GM18519 (cell line): Measurements from ENCODE around the gene CTU2.

Source experiments
- ATAC-seq: cut with Tn5 transposase; IDR thresholded peaks from one replicate; pipeline ENCODE4 v1.9.1; 2021; ENCODE audit warnings: mild to moderate bottlenecking, moderate library complexity; ENCODE audit not compliant: unreplicated experiment, low FRiP score

The CTU2 gene

DNA sequence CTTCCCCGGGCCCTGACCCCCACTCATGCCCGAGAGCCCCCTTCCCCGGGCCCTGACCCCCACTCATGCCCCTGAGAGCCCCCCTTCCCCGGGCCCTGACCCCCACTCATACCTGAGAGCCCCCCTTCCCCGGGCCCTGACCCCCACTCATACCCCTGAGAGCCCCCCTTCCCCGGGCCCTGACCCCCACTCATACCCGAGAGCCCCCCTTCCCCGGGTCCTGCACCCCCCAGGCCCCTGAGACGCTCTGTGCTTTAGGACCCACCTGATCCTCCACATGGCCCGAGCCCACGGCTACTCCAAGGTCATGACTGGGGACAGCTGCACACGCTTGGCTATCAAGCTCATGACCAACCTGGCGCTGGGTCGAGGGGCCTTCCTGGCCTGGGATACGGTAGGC, 6.8 kb downstream of the CTU2 start:
- no peak for ATAC-seq

- ATAC-seq, result no peak
These were observed 7.5 kb downstream of the CTU2 start for GRCh38 chr16:88713568-88714419.

GRCh38 chr16:88714420-88715302, 8.4 kb downstream of the CTU2 start:
- ATAC-seq, result no peak

DNA sequence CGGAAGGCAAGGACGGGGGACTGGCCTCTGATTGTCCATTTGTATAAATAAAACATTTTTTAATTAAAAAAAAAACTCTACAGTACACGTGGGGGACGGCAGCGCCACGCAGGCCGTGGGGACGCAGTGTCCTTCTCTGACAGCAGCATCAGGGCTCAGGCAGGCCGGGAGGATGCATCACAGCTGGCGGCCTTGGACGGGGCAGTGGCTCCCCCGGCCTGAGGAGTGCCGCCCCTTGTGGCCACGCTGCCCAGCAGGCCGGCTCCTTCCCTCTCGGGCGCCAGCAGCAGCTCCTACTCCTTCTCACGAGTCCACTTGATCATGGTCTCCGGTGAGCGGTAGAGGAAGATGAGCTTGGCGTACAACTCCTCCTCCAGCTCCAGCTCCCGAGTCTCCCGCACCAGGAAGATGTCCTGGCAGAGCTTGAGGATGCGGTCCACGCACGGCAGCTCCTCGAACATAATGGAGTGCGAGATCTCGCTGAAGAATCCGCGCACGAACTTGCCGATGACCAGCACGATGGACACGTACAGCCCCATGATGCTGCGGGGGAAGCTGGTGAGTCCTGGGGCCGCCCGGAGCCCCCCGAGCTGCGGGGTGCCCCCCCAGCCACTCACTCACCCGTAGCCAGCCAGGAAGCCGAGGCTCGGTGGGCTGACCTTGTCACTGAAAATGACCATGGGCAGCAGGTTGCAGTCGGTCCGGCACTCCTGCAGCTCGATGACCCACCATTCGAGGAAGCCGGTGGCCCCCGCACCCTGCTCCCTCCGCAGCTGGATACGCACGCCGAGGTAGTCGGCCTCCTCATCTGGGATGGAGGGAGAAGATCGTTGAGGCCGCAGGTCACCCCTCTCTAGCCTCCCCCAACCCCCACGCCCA, 9.2 kb downstream of the CTU2 start:
- ATAC-seq, result no peak

DNA sequence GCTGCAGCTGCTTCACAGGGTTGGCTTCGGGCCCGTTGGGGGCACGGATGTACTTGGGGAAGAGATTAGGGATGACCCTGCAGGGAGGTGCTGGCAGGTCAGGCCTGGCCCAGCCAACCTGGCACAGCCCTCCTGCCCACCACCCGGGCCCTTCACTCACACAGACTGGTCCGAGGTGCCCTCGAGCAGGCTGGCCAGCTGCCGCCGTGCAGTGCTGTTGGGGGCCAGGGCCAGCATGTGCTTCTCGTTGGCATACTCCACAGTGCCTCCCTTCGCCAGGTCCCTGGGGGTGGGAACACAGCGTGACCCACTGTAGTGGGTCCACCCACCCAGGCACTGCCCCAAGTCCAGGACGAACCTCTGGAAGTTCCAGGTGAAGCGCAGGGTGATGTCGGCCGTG, 9.9 kb downstream of the CTU2 start:
- ATAC-seq, result no peak

DNA sequence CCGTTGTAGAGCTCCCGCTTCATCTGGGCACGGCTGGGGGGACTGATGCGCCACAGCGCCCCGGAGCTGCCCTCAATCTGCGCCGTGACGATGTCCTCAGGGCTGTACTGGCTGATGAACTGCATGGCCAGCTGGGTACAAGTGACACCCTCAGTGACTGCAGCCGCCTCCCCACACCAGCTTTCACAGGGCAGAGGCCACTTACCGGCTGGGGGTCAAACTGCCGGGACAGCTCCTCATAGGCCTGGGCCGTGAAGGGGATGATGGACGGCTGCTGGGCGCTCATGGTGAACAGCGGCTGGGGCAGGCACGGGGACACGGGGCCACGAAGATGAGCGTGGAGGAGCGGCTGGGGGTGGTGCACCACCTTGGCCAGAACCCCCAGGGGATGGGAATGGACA, 10.3 kb downstream of the CTU2 start:
- ATAC-seq, result no peak

DNA sequence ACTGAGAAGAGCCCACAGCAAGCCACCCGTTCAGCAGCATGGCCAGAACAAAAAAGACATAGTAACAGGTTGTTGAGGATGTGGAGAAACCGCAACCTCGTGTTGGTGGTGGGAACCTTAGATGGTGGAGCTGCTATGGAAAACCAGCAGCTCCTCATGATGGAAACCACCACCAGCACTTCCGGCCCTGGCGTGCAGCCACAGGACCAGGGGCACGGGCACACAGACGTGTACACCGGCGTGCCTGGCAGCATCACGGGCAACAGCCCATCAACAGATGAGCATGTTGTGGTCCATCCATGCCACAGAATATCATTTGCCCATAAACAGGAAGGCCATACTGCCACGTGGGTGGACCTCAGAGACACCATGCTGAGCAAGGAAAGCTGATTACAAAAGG, 11.9 kb downstream of the CTU2 start:
- no peak for ATAC-seq

GRCh38 chr16:88719267-88719932, 13.1 kb downstream of the CTU2 start:
- no peak for ATAC-seq

DNA sequence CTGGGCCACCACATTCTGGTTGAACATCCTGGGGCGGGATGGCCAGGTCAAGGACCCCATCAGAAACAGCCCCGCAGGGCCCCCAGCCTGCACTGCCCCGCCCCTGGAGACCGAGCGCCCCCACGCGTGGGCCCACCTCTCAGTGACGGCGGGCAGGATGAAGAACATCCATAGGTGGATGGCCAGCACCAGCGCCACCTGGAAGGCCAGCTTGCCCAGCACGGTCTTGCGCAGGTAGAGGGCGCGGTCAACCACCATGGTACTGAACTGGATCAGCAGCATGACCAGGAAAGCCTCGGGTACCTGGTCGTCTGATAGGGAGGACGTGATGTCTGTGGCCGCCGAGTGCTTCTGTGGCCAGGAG, 13.6 kb downstream of the CTU2 start:
- no peak for ATAC-seq

DNA sequence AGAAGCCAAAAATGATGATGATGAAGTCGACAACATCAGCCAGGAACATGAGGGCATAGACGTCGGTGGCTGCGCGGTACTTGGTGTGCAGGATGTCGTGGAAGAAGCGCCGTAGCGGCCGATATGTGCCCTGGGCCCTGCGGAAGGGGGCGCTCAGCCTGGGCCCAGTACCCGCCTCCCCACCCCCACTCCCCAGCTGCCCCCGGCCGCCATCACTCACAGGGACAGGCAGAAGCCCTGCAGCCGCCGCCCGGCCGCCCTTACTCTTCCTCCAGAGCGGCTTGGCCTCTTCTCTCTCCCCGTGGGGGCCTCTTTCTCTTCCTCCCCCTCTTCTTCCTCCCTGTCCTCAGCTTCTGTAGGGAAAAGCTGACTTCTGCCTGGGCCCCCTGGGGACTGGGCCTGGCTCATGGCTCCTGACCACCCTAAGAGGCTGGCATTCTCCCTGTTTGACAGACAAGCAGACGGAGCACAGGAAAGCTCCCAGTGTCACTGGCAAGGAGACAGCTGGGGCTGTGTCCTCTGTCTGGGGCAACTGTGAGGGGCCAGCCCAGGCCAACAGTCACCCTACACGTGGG, 14.2 kb downstream of the CTU2 start:
- ATAC-seq, result no peak

- ATAC-seq, result no peak
These were observed 14.9 kb downstream of the CTU2 start for GRCh38 chr16:88721236-88721635.

DNA sequence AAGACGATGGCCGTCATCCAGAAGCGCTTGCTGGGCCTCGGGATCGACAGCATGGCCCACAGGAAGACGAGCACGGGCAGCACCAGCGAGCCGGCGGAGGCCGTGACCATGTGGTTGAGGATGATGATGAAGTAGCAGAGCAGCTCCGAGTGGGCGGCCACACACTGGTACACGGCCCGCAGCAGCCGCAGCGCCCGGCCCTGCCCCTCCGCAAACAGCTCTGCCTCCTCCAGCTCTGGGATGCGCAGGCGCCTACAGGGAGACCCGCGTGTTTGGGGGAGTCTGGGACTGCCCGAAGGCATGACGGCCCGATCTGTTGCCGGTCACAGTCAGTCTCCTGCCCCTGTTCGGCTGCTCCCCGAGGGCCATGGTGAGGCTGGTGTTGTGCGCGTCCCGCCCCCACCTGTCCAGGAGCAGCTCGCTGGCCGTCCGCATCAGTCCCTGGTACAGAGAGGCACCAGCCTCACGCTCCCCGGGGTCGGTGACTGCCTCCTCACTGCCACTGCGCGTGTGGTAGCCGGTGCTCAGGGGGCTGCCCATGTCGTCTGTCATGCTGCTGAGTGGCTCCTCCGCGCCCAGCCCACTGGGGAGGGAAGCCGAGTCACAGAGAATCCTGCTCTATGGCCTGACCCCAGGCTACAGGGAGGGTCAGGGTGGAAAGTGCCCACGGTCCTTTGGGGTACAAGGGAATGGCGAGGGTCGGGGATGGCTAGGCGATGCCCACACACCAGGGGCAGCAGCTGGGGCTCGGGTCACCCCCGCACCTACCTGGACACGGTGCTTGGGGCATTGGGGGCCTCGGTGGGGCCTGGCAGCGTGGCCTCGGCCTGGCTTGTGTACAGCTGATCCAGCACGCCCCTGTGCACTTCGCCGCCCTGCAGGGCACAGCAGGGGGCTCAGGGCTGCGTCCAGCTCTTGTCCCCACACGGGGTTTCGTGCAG, 15.8 kb downstream of the CTU2 start:
- no peak for ATAC-seq

DNA sequence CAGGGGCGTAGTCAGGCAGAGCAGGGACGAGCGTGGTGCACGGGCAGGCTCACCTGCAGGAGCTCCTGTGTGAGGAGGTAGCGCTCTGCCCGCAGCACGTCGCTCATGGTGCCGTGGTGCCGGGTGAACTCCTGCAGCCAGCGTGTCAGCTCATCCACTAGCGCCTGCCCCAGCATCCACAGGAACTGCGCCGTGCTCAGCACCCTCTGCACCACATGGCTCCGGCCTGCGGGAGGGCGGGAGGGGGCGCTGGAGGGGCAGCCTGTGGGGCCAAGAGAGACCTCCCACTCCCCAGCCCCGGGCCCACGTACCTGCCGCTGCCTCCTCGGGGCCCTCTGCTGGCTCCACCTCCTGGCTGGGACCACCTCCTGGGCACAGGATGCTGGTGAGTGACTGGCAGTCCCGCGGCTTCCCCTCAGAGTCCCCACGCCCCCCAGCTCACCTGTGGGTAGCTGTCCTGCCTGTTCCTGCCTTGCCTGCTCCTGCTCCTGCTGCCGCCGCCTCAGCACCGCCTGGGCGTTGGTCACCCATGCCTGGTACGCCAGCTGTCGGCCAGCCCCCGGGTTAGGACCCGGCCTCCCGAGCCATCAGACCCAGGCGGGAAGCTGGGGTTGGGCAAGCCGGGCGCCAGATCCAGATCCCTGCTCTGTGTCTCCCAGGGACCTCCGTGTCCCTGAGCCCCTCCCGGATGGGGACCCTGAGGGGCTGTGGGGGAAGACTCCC, 16.6 kb downstream of the CTU2 start:
- no peak for ATAC-seq

- ATAC-seq, result no peak
These were observed 17.2 kb downstream of the CTU2 start for GRCh38 chr16:88723507-88723887.

- no peak for ATAC-seq
These were observed 17.6 kb downstream of the CTU2 start for GRCh38 chr16:88723911-88724310.

DNA sequence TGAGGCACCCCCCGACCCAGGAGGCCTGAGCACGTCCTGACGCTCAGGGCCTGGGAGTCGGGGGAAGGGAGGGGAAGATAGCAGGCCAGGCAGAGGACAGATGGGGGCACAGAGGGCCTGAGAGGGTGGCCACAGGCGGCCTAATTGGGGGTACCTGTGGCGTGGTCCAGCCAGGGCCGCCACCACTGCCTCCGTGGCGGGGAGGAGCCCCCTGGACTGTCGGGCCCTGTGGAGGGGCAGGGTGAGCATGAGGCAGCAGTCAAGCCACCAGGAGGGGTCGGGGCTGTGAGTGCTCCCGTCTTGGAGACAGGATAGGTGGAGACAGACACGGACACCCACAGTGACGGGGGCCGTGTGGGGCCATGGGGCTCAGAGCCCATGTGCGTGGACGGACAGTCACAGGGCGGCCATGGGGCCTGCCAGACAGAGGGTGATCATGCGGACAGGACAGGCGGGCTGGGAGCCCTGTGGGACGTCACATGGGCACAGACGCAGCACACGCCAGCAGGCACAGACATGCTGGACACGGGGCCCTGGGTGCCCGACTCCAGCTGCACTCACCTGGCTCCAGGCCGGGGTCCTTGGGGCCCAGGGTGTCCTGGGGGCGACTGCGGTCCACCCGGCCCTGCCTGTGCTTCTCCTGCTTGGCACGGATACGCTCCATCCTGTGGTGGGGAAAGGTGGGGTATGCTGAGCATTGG, 18.7 kb downstream of the CTU2 start:
- ATAC-seq, result no peak

- no peak for ATAC-seq
These were observed 19.5 kb downstream of the CTU2 start for GRCh38 chr16:88725609-88726407.
